HG02970 (cell line): ENCODE data around the gene DCPS.

Experiments used
- ATAC-seq: cut with Tn5 transposase; IDR thresholded peaks from one replicate; pipeline ENCODE4 v1.9.1; 2021; ENCODE audit warnings: mild to moderate bottlenecking, moderate library complexity, moderate number of reproducible peaks; ENCODE audit not compliant: unreplicated experiment, low FRiP score

Gene DCPS

GRCh38 chr11:126327281-126328000, 23.6 kb downstream of the DCPS start:
- no peak for ATAC-seq

- no peak for ATAC-seq
Observed at GRCh38 chr11:126328001-126328390, 24.1 kb downstream of the DCPS start.

DNA sequence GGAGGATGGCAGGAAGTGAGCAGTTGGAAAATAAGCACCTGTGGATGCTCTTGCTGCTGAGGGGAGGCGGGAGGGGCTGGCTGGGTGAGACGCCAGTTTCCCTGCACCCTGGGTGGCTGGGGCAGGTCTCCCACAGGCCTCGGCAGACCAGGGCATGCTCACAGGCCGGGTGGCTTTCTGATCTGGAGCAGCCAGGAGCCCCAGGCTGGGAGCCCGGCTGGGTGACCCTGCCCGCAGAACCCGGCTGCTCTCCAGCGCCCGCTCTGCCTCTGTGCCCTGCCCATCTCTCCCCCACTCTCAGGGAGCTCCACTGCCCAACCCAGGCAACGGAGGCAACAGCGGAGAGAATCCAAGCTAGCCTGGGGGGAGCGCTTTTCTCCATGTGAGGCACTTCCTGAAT, 24.6 kb downstream of the DCPS start:
- no peak for ATAC-seq

DNA sequence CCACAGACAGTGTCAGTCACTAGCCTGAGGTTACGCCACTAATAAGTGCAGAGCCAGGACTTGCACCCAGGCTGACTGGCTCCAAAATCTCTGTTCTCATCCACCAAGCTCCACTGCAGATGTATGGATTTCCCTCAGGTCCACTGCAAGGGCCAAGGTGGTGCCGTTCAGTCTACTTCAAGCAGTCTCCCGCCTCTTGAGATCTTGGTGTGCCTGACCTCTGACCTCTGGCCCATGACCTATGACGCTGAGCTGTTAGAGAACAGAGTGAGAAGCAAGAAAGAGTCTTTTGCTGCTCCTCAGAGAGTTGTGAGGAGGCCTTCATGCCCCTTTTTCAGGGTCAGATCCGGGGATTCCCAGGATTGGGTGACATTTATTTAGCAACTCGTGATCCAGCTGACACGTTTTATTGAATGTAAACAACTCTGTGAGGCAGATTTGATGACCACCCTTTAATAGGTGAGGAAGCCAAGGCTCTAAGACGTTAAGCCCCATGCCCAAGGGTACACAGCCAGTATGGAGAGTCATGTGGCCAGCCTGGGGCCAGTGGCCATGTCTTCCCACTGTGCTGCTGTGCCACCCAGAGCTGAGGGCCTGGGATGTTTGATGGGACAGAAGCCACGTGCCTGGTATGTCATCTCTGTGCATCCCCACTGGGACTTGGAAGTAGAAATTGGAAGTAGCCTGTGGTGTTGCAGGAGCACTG, 25.2 kb downstream of the DCPS start:
- no peak for ATAC-seq

DNA sequence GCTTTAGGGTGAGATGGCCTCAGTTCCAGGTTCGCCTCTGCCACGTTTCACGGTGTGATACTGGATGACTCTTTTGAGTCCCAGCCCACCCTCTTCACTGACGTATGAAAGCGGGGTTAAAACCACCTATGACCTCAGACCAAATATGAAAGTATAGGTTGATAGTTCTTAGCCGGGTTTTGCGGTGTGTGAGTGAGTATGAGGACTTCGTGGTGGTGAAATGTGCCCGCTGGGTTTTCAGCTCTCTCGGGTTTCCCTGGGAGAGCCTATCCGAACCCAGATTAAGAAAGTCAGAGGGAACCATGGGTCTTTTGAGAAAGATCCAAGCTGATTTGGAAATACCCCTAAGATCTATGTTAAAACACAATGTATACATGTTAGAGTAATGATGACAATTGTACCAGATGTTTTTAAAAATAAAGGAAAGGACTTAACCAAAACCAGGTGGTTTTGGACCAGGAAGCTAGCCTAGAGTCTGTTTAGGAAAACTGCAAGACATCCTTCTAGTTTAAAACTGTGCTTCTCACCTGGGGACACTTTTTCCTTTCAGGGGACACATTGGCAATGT, 25.9 kb downstream of the DCPS start:
- ATAC-seq = no peak

DNA sequence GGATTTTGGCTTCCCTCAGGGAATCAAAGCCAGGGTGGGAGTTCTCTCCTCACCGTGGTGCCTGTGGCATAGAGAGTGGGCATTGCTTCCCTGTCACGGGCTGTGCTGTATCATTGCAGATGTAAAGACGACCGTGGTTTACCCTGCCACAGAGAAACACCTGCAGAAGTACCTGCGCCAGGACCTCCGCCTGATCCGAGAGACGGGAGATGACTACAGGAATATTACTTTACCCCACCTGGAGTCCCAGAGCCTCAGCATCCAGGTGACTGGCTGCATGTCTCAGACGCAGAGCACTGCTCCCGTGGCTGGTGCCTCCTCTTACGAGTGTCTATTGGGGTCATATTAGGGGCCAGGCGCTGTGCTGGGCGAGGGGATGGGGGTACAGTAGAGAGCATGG, 27.4 kb downstream of the DCPS start:
- no peak for ATAC-seq

GRCh38 chr11:126332221-126332711, 28.4 kb downstream of the DCPS start:
- ATAC-seq = no peak

DNA sequence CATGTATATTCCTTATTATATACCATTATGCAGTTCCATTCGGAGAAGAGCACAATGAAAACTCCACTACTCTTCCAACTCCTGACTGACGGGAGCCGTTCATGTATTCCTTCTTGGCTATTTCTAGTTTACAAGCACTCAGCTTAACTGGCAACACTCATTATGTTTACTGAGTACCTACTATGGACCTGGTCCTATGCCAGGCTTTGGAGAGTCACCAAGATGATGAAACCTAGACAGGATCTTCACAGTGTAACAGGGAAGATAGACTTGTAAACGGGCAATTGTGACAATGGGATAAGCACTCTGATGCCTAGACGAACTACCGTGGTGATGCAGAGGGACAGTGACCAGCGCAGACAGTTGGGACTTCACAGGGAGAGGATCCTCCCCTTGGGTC, 29.3 kb downstream of the DCPS start:
- no peak for ATAC-seq

- no peak for ATAC-seq
Observed at GRCh38 chr11:126334659-126335462, 31.0 kb downstream of the DCPS start.

DNA sequence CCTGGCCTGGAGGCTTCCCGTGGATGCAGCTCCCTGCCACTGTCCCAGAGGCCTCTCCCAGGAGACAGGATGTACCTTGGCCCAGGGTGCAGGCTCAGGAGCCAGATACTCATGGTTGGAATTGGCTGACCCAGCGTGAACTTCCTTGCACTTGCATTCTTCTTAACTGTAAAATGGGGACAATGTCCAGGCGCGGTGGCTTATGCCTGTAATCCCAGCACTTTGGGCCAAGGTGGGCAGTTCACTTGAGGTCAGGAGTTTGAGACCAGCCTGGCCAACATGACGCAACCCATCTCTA, 31.6 kb downstream of the DCPS start:
- no peak for ATAC-seq

GRCh38 chr11:126336138-126336541, 32.3 kb downstream of the DCPS start:
- ATAC-seq = no peak

DNA sequence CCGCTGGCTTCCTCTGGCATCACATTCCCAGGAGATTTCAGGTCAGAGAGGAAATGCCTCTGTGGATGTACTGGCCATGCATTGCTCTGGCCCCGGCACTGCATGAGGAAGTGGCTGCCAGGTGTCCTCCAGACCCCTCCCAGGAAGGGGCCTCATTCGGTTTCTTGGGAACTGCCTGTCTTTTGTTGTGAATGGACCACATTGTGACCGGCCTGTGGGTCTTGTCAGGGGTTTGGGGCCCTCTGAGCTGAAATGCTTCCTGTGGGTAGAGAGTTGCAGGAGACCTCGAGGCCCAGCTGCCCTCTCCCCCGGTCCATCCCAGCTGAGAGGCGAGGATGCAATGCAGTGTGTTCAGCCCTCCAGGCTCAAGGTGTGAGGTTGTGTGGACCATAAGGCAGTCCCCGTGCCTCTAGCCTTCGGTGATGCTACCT, 32.8 kb downstream of the DCPS start:
- no peak for ATAC-seq

DNA sequence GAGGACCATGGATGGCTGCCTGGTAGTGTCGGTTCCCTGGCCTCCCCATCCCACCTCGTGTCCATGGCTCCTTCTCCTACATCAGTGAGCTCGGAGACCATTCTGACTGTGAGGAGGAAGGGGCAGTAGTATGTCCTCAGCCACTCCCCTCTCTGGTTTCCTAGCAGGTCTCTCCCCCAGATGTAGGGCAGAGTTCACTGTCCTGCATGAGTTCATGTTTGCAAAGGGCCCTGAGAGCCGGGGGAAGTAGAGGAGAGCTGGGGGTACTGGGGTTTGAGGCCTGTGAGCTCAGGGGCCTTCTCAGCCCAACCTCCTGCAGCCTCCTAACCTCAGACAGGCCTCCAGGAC, 33.2 kb downstream of the DCPS start:
- ATAC-seq = no peak

GRCh38 chr11:126337474-126338241, 33.8 kb downstream of the DCPS start:
- no peak for ATAC-seq

DNA sequence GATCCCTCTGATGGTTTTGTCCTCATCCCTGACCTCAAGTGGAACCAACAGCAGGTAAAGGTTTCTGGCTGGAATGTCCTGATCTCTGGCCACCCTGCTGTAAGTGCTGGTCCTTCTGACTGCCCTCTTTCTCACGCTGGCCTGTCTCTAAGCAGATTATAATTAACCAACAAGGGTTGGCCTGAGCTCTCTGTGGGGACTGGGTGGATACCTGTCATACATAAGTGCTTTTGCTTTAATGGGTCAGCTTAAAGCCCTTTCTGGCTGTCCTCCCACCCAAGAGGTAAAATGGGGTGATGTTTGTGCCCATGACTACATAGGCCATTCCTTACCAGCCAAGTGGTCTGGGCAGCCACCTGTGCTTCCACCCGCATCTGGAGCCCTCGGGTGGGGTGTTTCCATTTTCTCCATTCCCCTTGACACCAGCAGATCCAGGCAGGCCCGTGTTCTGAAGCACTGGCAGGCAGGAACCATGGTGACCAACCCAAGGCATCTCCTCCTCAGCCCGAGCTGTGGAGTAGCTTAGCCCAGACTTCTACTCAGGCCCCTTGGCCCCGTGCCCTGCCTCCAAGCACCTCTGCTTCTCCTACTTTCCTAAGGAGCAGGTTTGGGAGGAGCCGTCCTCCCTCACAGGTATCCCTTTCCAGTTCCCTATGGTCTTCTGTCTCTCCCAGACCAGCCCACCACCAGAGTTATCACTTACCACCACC, 34.6 kb downstream of the DCPS start:
- no peak for ATAC-seq

DNA sequence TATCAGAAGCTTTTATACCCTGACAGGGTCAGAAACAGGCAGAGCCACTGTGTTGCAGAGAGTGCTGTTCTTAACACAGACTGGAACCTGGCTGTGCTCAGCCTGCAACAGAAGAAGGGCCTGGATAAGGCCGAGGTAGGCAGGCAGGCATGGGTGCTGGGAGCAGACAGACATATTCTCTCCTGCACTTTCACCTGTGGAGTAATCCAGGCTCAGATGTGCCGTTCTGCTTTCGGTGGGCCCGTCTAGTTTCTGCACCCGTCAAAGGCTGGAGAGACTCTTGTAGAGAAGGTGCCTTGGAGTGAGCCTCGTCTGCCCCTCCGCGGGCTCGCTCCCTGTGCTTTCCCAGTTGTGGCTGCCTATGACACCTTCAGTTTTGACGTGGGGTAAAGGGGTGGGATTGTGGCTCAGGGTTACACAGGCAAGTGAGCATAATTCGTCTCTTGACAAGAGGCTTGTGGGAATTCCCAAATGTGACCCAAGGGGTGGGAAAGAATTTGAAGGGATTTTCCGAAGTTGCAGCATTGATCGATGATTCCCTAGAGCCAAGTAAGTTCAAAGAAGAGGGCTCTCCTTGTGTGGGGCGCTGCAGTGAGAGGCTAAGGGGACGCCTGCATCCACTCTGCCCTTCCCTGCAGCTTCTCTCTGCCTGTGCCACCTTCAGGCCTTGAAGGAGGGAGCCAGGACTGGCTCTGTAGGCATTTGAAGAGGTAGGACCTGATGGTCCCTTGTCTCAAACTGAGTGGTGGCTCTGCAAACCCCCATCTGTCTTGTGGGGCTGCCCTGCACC, 35.4 kb downstream of the DCPS start:
- ATAC-seq = no peak

- ATAC-seq = no peak
Observed at GRCh38 chr11:126339863-126340434, 36.1 kb downstream of the DCPS start.

GRCh38 chr11:126340960-126341606, 37.2 kb downstream of the DCPS start:
- ATAC-seq = no peak
